Testis (tissue), 2 donors: Measurements from ENCODE around the gene ESYT2.

Experiments
- CTCF ChIP-seq, 3 experiments: fragments of 450-650 bp in 2 of 3; fragments of 200-600 bp in 1 of 3; sonication (generic) in 1 of 3; IDR thresholded peaks; one replicate each; pipeline ENCODE4 v1.5.1; 2016 to 2019; ENCODE audit warnings: antibody characterized with exemption in 3 of 3, mild to moderate bottlenecking in 2 of 3, moderate library complexity in 1 of 3
- POLR2A ChIP-seq: fragments of 450-650 bp; IDR thresholded peaks from one replicate; pipeline ENCODE4 v1.6.1; 2017; ENCODE audit warnings: antibody characterized with exemption, mild to moderate bottlenecking, moderate library complexity

DNA sequence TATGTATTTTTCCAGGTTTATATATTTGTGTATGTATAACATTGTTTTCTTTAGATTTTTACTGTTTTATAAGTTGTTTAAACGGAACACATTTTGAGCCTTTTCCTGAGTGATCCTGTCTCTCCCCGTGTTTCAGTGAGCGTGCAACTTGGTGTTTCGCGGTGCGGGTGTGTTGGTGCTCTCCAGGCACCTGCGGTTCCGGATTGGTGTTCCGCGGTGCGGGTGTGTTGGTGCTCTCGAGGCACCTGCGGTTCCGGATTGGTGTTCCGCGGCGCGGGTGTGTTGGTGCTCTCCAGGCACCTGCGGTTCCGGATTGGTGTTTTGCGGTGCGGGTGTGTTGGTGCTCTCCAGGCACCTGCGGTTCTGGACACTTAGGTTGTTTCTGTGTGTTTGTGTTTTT lies 47.7 kb upstream of the ESYT2 start:
- TF ChIP-seq CTCF (IDR thresholded peaks at IDR 0.05) (no peak), POLR2A (no peak)
